Esophagus squamous epithelium (tissue), 5 donors: ENCODE measurements around the gene APOA1. TPM values are rescaled to one million over a fixed set of nuclear protein-coding genes. Genes with fewer than 3 reads are reported as not detected.

Experiments used
- DNase-seq: peaks from one replicate; lab custom pipeline; 2025; lab: John Stamatoyannopoulos, UW
- H3K27ac ChIP-seq, 4 donors: fragments of 200-600 bp; sonication (generic); one replicate each; pipeline ENCODE4 v1.5.1; 2016 to 2019; ENCODE audit warnings: mild to moderate bottlenecking in 1 of 4
- H3K27me3 ChIP-seq, 4 donors: fragments of 200-600 bp; sonication (generic); 1 replicate in 3 of 4; 2 replicates in 1 of 4; pipeline versions ENCODE4 v1.5.1 to v1.6.0; 2017 to 2021; ENCODE audit warnings: antibody characterized with exemption in 1 of 4
- H3K36me3 ChIP-seq, 3 donors: fragments of 200-600 bp; sonication (generic); one replicate each; pipeline ENCODE4 v1.5.1; 2016 to 2019
- H3K4me1 ChIP-seq, 3 donors: fragments of 200-600 bp; sonication (generic); one replicate each; pipeline ENCODE4 v1.5.1; 2017 to 2019
- H3K4me3 ChIP-seq, 4 donors: fragments of 200-600 bp; sonication (generic); 1 replicate in 3 of 4; 2 replicates in 1 of 4; pipeline ENCODE4 v1.5.1; 2016 to 2019; ENCODE audit warnings: mild to moderate bottlenecking in 2 of 4, moderate library complexity in 1 of 4
- H3K9me3 ChIP-seq, 3 donors: fragments of 200-600 bp; sonication (generic); one replicate each; pipeline ENCODE4 v1.5.1; 2016 to 2019
- POLR2A ChIP-seq, 4 donors: fragments of 450-650 bp; IDR thresholded peaks; one replicate each; pipeline ENCODE4 v1.6.1; 2017; ENCODE audit warnings: antibody characterized with exemption in 4 of 4, mild to moderate bottlenecking in 4 of 4, moderate library complexity in 3 of 4
- WGBS, 2 donors: methylation state at CpG; one replicate each; pipeline ENCODE4 v1.1.5; 2018; 5-methylcytosine and 5-hydroxymethylcytosine counted together
- intact Hi-C: fragments of 100-400 bp; cut with DNase I; formaldehyde crosslinking; loops from one replicate; pipeline ENCODE4 v1.15.0; 2022
- total RNA-seq, 4 donors: library from RNA; depleted of rRNA; stranded (reverse); fragments of >200 nt; gene quantifications; one replicate each; pipeline ENCODE4 v1.1.0, GENCODE V29; 2016
- TF ChIP-seq, protein P1 (sequence below), 6 experiments: fragments of 450-650 bp in 4 of 6; fragments of 200-600 bp in 2 of 6; sonication (generic) in 2 of 6; IDR thresholded peaks; one replicate each; pipeline ENCODE4 v1.5.1; 2016 to 2019; ENCODE audit warnings: antibody characterized with exemption in 6 of 6, mild to moderate bottlenecking in 4 of 6, moderate library complexity in 4 of 6
- donor health status: DM: yes; HTN: yes; CAD: no.

APOA1 gene
- total RNA-seq, 4 donors from 2014 or later = not detected

- DNase-seq = no peak
- Histone ChIP-seq H3K27ac (no peak overlapping the region), H3K36me3 (peaks cover 9 to 44% (median 10%) of the 10 kb centered on the region in 3 donors), H3K27me3 (no peaks in the 10 kb centered on the region), H3K4me3 (no peak overlapping the region), H3K4me1 (no peaks in the 10 kb centered on the region), H3K9me3 (no peaks in the 10 kb centered on the region)
- TF ChIP-seq, protein P1, sequence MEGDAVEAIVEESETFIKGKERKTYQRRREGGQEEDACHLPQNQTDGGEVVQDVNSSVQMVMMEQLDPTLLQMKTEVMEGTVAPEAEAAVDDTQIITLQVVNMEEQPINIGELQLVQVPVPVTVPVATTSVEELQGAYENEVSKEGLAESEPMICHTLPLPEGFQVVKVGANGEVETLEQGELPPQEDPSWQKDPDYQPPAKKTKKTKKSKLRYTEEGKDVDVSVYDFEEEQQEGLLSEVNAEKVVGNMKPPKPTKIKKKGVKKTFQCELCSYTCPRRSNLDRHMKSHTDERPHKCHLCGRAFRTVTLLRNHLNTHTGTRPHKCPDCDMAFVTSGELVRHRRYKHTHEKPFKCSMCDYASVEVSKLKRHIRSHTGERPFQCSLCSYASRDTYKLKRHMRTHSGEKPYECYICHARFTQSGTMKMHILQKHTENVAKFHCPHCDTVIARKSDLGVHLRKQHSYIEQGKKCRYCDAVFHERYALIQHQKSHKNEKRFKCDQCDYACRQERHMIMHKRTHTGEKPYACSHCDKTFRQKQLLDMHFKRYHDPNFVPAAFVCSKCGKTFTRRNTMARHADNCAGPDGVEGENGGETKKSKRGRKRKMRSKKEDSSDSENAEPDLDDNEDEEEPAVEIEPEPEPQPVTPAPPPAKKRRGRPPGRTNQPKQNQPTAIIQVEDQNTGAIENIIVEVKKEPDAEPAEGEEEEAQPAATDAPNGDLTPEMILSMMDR (IDR thresholded peaks at IDR 0.05) = no peak
- no peak for TF ChIP-seq POLR2A (IDR thresholded peaks at IDR 0.05)
- WGBS, 2 donors = 96 to 98% methylated on average over 4 of the region's 4 CpGs
- intact Hi-C loops = no loop called here
These were observed 4.7 kb upstream of the APOA1 start for GRCh38 chr11:116842117-116842516.

- intact Hi-C loops = no loop called here
- WGBS, 2 donors = 76 to 82% methylated on average over 7 to 9 of the region's 9 CpGs
- no peak overlapping the region for H3K4me3 ChIP-seq
- TF ChIP-seq, protein P1 (IDR thresholded peaks at IDR 0.05) = no peak
- no peak for TF ChIP-seq POLR2A (IDR thresholded peaks at IDR 0.05)
- no peak for DNase-seq
- peaks cover 0 to 31% (median 0%) of the 10 kb centered on the region in 3 donors for H3K36me3 ChIP-seq
- no peaks in the 10 kb centered on the region for H3K27me3 ChIP-seq
- no peak overlapping the region for H3K27ac ChIP-seq
- H3K9me3 ChIP-seq = no peaks in the 10 kb centered on the region
- peaks cover 5 to 11% (median 8%) of the 10 kb centered on the region in 3 donors for H3K4me1 ChIP-seq
These were observed 3.4 kb upstream of the APOA1 start for GRCh38 chr11:116840746-116841296.

DNA sequence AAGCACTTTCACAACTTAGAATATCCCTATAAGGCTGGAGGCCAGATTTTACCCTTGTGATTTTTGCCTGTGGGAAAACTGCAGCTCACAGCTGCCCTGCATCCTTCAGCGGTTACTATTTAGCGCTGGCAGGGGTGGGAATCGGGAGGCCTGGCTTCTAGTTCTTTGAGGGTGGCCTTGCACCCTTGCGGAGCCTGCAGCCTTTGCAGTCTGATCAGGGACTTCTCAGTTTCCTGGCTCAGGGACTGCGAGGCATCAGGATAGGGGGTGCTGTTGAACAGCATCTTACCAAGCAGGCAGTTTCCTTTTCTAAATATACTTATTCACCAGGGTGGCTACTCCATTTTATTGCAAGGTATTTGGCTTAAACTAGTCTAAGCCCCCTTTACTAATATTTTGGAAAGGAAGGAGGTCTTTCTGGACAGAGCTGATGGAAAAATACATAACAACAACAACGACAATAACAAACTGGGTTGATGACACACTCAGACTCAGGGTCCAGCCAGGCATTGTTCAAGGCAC, 2.9 kb upstream of the APOA1 start:
- intact Hi-C loops = no loop called here
- WGBS, 2 donors = 49 to 67% methylated on average over 5 to 6 of the region's 6 CpGs

GRCh38 chr11:116838321-116839084, 1.1 kb upstream of the APOA1 start:
- WGBS, 2 donors = 74 to 75% methylated on average over 5 of the region's 6 CpGs
- no peak for DNase-seq
- Histone ChIP-seq H3K36me3 (peaks cover 0 to 8% (median 0%) of the 10 kb centered on the region in 3 donors), H3K9me3 (no peaks in the 10 kb centered on the region), H3K27ac (no peak overlapping the region), H3K27me3 (peaks cover 0 to 9% (median 0%) of the 10 kb centered on the region in 4 donors), H3K4me3 (no peak overlapping the region), H3K4me1 (peaks cover 14 to 22% (median 15%) of the 10 kb centered on the region in 3 donors)
- intact Hi-C loops = no loop called here
- no peak for TF ChIP-seq POLR2A (IDR thresholded peaks at IDR 0.05)
- TF ChIP-seq, protein P1 (IDR thresholded peaks at IDR 0.05) = no peak

More for the DNA sequence above, 2.9 kb upstream of the APOA1 start:
- H3K4me1 ChIP-seq = peaks cover 11 to 17% (median 12%) of the 10 kb centered on the region in 3 donors
- no peaks in the 10 kb centered on the region for H3K9me3 ChIP-seq
- no peak overlapping the region for H3K27ac ChIP-seq
- no peak for TF ChIP-seq POLR2A (IDR thresholded peaks at IDR 0.05)
- TF ChIP-seq, protein P1 (IDR thresholded peaks at IDR 0.05) = no peak
- DNase-seq = no peak
- H3K27me3 ChIP-seq = peaks cover 0 to 3% (median 0%) of the 10 kb centered on the region in 4 donors
- no peak overlapping the region for H3K4me3 ChIP-seq
- H3K36me3 ChIP-seq = peaks cover 0 to 26% (median 0%) of the 10 kb centered on the region in 3 donors

- Histone ChIP-seq H3K4me3 (no peak overlapping the region), H3K4me1 (peaks cover 14 to 22% (median 15%) of the 10 kb centered on the region in 3 donors)
- TF ChIP-seq, protein P1 (IDR thresholded peaks at IDR 0.05) = no peak
- no peak for TF ChIP-seq POLR2A (IDR thresholded peaks at IDR 0.05)
These were observed 810 bp downstream of the APOA1 start for GRCh38 chr11:116836632-116836991.

More at GRCh38 chr11:116836632-116836991, 810 bp downstream of the APOA1 start:
- no peak for DNase-seq
- peaks cover 0 to 9% (median 0%) of the 10 kb centered on the region in 4 donors for H3K27me3 ChIP-seq
- no peaks in the 10 kb centered on the region for H3K9me3 ChIP-seq
- H3K36me3 ChIP-seq = no peaks in the 10 kb centered on the region
- peak overlapping the region in 2 of 4 donors; percentile 58 to 81 for H3K27ac ChIP-seq
- intact Hi-C loops = no loop called here
- WGBS, 2 donors = 76 to 90% methylated on average over 6 to 7 of the region's 7 CpGs
